WTC11 (cell line): ENCODE measurements around the gene S1PR3. TPM values are rescaled to one million over a fixed set of nuclear protein-coding genes. Genes with fewer than 3 reads are reported as not detected.

Experiments
- ATAC-seq: fragments of 200-7000 bp; cut with Tn5 transposase; 2 replicates; pipeline ENCODE4 v1.10.0; 2021; ENCODE audit warnings: mild to moderate bottlenecking, moderate library complexity
- CTCF ChIA-PET: fragments of 300-600 bp; sonication (Branson Sonifier 250); formaldehyde crosslinking; loops from one replicate; lab custom pipeline; 2021; ENCODE audit warnings: antibody characterized with exemption; lab: Charles Lee
- POLR2A ChIA-PET: fragments of 350-600 bp; sonication (Branson Sonifier 250); formaldehyde crosslinking; loops from one replicate; lab custom pipeline; 2021; ENCODE audit warnings: antibody characterized with exemption; lab: Charles Lee
- DNase-seq: peaks from one replicate; pipeline ENCODE4 v3.0.0; 2021; ENCODE audit warnings: low spot score
- H3K27ac Mint-ChIP-seq: 2 replicates; pipeline ENCODE4 v1.8.0; 2021; ENCODE audit warnings: mixed read lengths
- H3K27me3 Mint-ChIP-seq: 2 replicates; pipeline ENCODE4 v1.8.0; 2021; ENCODE audit warnings: low read depth, mild to moderate bottlenecking, moderate library complexity, mixed read lengths
- H3K36me3 Mint-ChIP-seq: 2 replicates; pipeline ENCODE4 v1.8.0; 2021; ENCODE audit warnings: mixed read lengths
- H3K4me1 Mint-ChIP-seq: 2 replicates; pipeline ENCODE4 v1.8.0; 2022; ENCODE audit warnings: mixed read lengths
- H3K4me3 Mint-ChIP-seq: 2 replicates; pipeline ENCODE4 v1.8.0; 2021; ENCODE audit warnings: mild to moderate bottlenecking, moderate library complexity, mixed read lengths
- H3K9me3 Mint-ChIP-seq: 2 replicates; pipeline ENCODE4 v1.8.0; 2021; ENCODE audit warnings: mixed read lengths
- AFF4 ChIP-seq: sonication (generic); formaldehyde crosslinking; IDR thresholded peaks from 2 replicates; pipeline ENCODE4 v1.8.1; 2023; ENCODE audit warnings: mild to moderate bottlenecking, missing genetic modification reagents, borderline replicate concordance
- ETV6 ChIP-seq: sonication (generic); formaldehyde crosslinking; IDR thresholded peaks from 2 replicates; pipeline ENCODE4 v1.8.1; 2022; ENCODE audit warnings: mild to moderate bottlenecking, missing genetic modification reagents
- GABPB1 ChIP-seq: sonication (generic); formaldehyde crosslinking; IDR thresholded peaks from 2 replicates; pipeline ENCODE4 v1.8.1; 2023; ENCODE audit warnings: mild to moderate bottlenecking, missing genetic modification reagents
- IRF2 ChIP-seq: sonication (generic); formaldehyde crosslinking; IDR thresholded peaks from 2 replicates; pipeline ENCODE4 v1.8.0; 2022; ENCODE audit warnings: low read depth, missing genetic modification reagents, borderline replicate concordance
- JUN ChIP-seq: sonication (generic); formaldehyde crosslinking; IDR thresholded peaks from 2 replicates; pipeline ENCODE4 v1.8.0; 2023; ENCODE audit warnings: mild to moderate bottlenecking, missing genetic modification reagents
- KAT7 ChIP-seq: sonication (generic); formaldehyde crosslinking; IDR thresholded peaks from 2 replicates; pipeline ENCODE4 v1.8.1; 2023; ENCODE audit warnings: missing genetic modification reagents, mild to moderate bottlenecking, borderline replicate concordance
- NR2C2 ChIP-seq: sonication (generic); formaldehyde crosslinking; IDR thresholded peaks from 2 replicates; pipeline ENCODE4 v1.8.0; 2022; ENCODE audit warnings: mild to moderate bottlenecking, missing genetic modification reagents
- PRDM15 ChIP-seq: sonication (generic); formaldehyde crosslinking; IDR thresholded peaks from 2 replicates; pipeline ENCODE4 v1.8.0; 2022; ENCODE audit warnings: missing genetic modification reagents
- SMAD4 ChIP-seq: sonication (generic); formaldehyde crosslinking; IDR thresholded peaks from 2 replicates; pipeline ENCODE4 v1.8.0; 2022; ENCODE audit warnings: mild to moderate bottlenecking, missing genetic modification reagents
- SP1 ChIP-seq: sonication (generic); formaldehyde crosslinking; conservative IDR thresholded peaks from 2 replicates; pipeline ENCODE4 v1.8.1; 2022; ENCODE audit warnings: missing genetic modification reagents
- ZNF219 ChIP-seq: sonication (generic); formaldehyde crosslinking; IDR thresholded peaks from 2 replicates; pipeline ENCODE4 v1.8.0; 2023; ENCODE audit warnings: missing genetic modification reagents, mild to moderate bottlenecking, borderline replicate concordance
- ZNF232 ChIP-seq: sonication (generic); formaldehyde crosslinking; IDR thresholded peaks from 2 replicates; pipeline ENCODE4 v1.8.0; 2022; ENCODE audit warnings: mild to moderate bottlenecking, missing genetic modification reagents
- ZNF317 ChIP-seq: sonication (generic); formaldehyde crosslinking; IDR thresholded peaks from 2 replicates; pipeline ENCODE4 v1.8.1; 2023; ENCODE audit warnings: low read depth, mild to moderate bottlenecking, moderate library complexity, missing genetic modification reagents, borderline replicate concordance
- ZNF512 ChIP-seq: sonication (generic); formaldehyde crosslinking; IDR thresholded peaks from 2 replicates; pipeline ENCODE4 v1.8.1; 2022; ENCODE audit warnings: missing genetic modification reagents, borderline replicate concordance
- total RNA-seq: library from RNA; stranded (reverse); gene quantifications from 3 replicates; pipeline ENCODE4 v1.2.3, GENCODE V29; 2021
- TF ChIP-seq, protein P1 (sequence below): fragments of 200-600 bp; IDR thresholded peaks from 2 replicates; pipeline ENCODE4 v1.8.0; 2022; ENCODE audit warnings: antibody characterized with exemption

The S1PR3 gene
- total RNA-seq, 1 experiment from 2014 or later = 7.1 TPM

DNA sequence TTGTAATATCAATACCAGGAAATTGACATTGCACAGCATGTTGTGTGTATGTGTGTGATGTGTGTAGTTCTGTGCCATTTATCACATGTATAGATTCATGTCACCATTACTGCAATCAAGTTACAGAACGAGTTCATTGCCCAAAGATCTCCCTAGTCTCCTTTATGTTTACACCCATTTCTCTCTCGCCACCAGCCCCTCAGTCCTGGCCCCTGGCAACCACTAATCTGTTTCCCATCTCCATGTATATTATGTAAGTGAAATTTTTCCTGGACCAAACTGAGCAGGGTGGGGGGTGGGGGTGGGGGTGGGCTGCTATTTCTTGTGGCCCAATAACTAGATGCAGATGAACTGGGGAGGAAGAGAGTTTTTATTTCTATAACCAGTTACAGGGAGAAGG, 11.5 kb upstream of the S1PR3 start (continued):
- no peak for TF ChIP-seq PRDM15 (CRISPR knock-in tag)

DNA sequence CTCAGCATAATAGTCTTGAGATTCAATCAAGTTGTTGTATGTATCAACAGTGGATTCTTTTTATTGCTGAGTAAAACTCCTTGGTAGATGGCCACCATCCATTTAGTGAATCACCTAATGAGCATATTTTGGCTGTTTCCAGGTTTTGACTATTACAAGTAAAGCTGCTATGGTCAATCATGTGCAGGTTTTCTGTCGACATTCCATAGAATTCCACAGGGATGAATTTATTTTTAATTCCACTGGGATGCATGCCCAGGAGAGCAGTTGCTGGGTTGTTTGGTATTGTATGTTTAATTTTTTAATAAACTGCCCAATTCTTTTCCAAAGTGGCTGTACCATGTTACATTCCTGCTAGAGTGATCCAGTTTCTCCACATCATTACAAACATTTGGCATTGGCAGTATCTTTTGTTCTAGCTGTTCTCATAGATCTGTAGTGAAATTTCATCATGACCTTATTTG, 10.5 kb upstream of the S1PR3 start:
- ATAC-seq (no peak), DNase-seq (no peak)
- Mint-ChIP-seq H3K9me3 (peaks cover 31% of the 10 kb centered on the region), H3K4me3 (no peak overlapping the region), H3K4me1 (peaks cover 15% of the 10 kb centered on the region), H3K27ac (no peak overlapping the region), H3K27me3 (no peaks in the 10 kb centered on the region), H3K36me3 (peaks cover 11% of the 10 kb centered on the region)
- ChIA-PET POLR2A (no interaction called here), CTCF (no interaction called here)
- TF ChIP-seq JUN (CRISPR knock-in tag) (no peak), AFF4 (CRISPR knock-in tag) (no peak), PRDM15 (CRISPR knock-in tag) (no peak), IRF2 (no peak), SMAD4 (CRISPR knock-in tag) (no peak), NR2C2 (no peak)

- H3K36me3 Mint-ChIP-seq = peaks cover 13% of the 10 kb centered on the region
- ATAC-seq (no peak), DNase-seq (no peak)
- ChIA-PET CTCF (no interaction called here), POLR2A (no interaction called here)
- TF ChIP-seq ETV6 (CRISPR knock-in tag) (no peak), KAT7 (no peak), ZNF232 (CRISPR knock-in tag) (no peak), ZNF512 (no peak), ZNF219 (CRISPR knock-in tag) (no peak), SP1 (CRISPR knock-in tag) (no peak), GABPB1 (CRISPR knock-in tag) (no peak), ZNF317 (CRISPR knock-in tag) (no peak)
- TF ChIP-seq, protein P1, sequence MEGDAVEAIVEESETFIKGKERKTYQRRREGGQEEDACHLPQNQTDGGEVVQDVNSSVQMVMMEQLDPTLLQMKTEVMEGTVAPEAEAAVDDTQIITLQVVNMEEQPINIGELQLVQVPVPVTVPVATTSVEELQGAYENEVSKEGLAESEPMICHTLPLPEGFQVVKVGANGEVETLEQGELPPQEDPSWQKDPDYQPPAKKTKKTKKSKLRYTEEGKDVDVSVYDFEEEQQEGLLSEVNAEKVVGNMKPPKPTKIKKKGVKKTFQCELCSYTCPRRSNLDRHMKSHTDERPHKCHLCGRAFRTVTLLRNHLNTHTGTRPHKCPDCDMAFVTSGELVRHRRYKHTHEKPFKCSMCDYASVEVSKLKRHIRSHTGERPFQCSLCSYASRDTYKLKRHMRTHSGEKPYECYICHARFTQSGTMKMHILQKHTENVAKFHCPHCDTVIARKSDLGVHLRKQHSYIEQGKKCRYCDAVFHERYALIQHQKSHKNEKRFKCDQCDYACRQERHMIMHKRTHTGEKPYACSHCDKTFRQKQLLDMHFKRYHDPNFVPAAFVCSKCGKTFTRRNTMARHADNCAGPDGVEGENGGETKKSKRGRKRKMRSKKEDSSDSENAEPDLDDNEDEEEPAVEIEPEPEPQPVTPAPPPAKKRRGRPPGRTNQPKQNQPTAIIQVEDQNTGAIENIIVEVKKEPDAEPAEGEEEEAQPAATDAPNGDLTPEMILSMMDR = no peak
- peaks cover 26% of the 10 kb centered on the region for H3K9me3 Mint-ChIP-seq
- H3K4me3 Mint-ChIP-seq = no peak overlapping the region
- no peak overlapping the region for H3K27ac Mint-ChIP-seq
- H3K4me1 Mint-ChIP-seq = peaks cover 23% of the 10 kb centered on the region
- no peaks in the 10 kb centered on the region for H3K27me3 Mint-ChIP-seq
Measured at GRCh38 chr9:88983865-88984542, 7.3 kb upstream of the S1PR3 start.
